ENCODE measurements around the gene SLC35F2. TPM values are rescaled to one million over a fixed set of nuclear protein-coding genes. Genes with fewer than 3 reads are reported as not detected.
A peak's percentile ranks its signal among the peaks of the same experiment; 100 is the strongest.
"Not testable (repeated sequence)": the region's sequence is repeated elsewhere in the genome, so short reads cannot be mapped to it uniquely, and the experiment has no call there.

Gene SLC35F2
- total RNA-seq, result 8.0 TPM

GRCh38 chr11:107858217-107859070 is at the start of gene SLC35F2:
Gene SLC35F2 (minus strand): TSS chr11:107858787. CDS start chr11:107858767, 20 bp downstream.
- DNase-seq (ENCODE audit: low spot score), result peak; percentile 68

- no peak for DNase-seq (ENCODE audit: low spot score)
Measured at GRCh38 chr11:107908211-107908610, 49.6 kb upstream of the SLC35F2 start.

- DNase-seq (ENCODE audit: low spot score), result no peak
Measured at GRCh38 chr11:107898270-107898669, 39.7 kb upstream of the SLC35F2 start.

- DNase-seq (ENCODE audit: low spot score), result no peak
Measured at GRCh38 chr11:107882095-107882820, 23.7 kb upstream of the SLC35F2 start.

- DNase-seq (ENCODE audit: low spot score), result not testable (repeated sequence)
Measured at GRCh38 chr11:107881471-107881870, 22.9 kb upstream of the SLC35F2 start.

GRCh38 chr11:107876141-107876540 is 17.6 kb upstream of the SLC35F2 start:
- DNase-seq (ENCODE audit: low spot score), result no peak

- no peak for DNase-seq (ENCODE audit: low spot score)
Measured at GRCh38 chr11:107864591-107864990, 6.0 kb upstream of the SLC35F2 start.

- no peak for DNase-seq (ENCODE audit: low spot score)
Measured at GRCh38 chr11:107860688-107861087, 2.1 kb upstream of the SLC35F2 start.

GRCh38 chr11:107860240-107860620 is 1.6 kb upstream of the SLC35F2 start:
- not testable (repeated sequence) for DNase-seq (ENCODE audit: low spot score)

- DNase-seq (ENCODE audit: low spot score), result peak; percentile 50
Measured at GRCh38 chr11:107859459-107860239, 1.1 kb upstream of the SLC35F2 start.

GRCh38 chr11:107857550-107858216 is 904 bp downstream of the SLC35F2 start:
- no peak for DNase-seq (ENCODE audit: low spot score)

- no peak for DNase-seq (ENCODE audit: low spot score)
Measured at GRCh38 chr11:107856981-107857517, 1.5 kb downstream of the SLC35F2 start.

- DNase-seq (ENCODE audit: low spot score), result no peak
Measured at GRCh38 chr11:107856180-107856980, 2.2 kb downstream of the SLC35F2 start.

- no peak for DNase-seq (ENCODE audit: low spot score)
Measured at GRCh38 chr11:107853070-107853469, 5.5 kb downstream of the SLC35F2 start.

- no peak for DNase-seq (ENCODE audit: low spot score)
Measured at GRCh38 chr11:107851704-107852310, 6.8 kb downstream of the SLC35F2 start.

- no peak for DNase-seq (ENCODE audit: low spot score)
Measured at GRCh38 chr11:107849790-107850189, 8.8 kb downstream of the SLC35F2 start.

GRCh38 chr11:107848345-107848744 is 10.2 kb downstream of the SLC35F2 start:
- no peak for DNase-seq (ENCODE audit: low spot score)

GRCh38 chr11:107847184-107847583 is 11.4 kb downstream of the SLC35F2 start:
- no peak for DNase-seq (ENCODE audit: low spot score)

GRCh38 chr11:107844041-107844440 is 14.5 kb downstream of the SLC35F2 start:
- DNase-seq (ENCODE audit: low spot score), result no peak
